GM21423 (cell line): Measurements from ENCODE around the gene CLCNKB.

Experiments used
- ATAC-seq: cut with Tn5 transposase; IDR thresholded peaks from one replicate; pipeline ENCODE4 v1.9.1; 2021; ENCODE audit warnings: mild to moderate bottlenecking, moderate library complexity; ENCODE audit not compliant: unreplicated experiment

Gene CLCNKB

GRCh38 chr1:16091296-16091695 lies 47.7 kb downstream of the CLCNKB start:
- ATAC-seq = no peak

GRCh38 chr1:16092097-16092922 lies 48.7 kb downstream of the CLCNKB start:
- no peak for ATAC-seq

- ATAC-seq = no peak
These were observed 49.4 kb downstream of the CLCNKB start for GRCh38 chr1:16092923-16093511.

- ATAC-seq = no peak
These were observed 50.0 kb downstream of the CLCNKB start for GRCh38 chr1:16093611-16094010.

DNA sequence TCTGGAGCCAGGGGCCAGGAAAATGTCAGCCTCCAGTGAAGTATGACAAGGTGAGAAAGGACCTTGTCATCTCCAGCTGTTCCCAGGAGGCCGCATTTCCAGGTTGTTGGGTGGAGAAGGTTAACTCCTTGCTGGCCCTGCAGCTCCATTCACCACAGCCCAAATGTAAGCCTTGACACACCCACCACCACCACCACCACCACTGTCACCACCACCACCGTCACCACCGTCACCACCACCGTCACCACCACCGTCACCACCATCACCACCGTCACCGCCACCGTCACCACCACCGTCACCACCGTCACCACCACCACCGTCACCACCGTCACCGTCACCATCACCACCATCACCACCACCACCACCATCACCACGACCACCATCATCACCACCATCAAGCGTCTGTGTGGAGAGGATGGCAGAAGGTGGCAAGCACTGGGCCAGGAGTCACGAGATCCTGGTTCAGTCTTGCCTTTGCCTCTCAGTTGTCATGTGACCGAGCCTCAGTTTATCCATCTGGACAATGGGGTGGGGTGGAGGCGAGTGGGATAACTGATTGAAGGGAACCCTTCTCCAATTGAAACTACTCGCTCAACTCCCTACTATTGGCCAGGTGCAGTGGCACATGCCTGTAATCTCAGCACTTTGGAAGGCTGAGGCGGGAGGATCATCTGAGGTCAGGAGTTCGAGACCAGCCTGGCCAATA lies 51.0 kb downstream of the CLCNKB start:
- no peak for ATAC-seq

DNA sequence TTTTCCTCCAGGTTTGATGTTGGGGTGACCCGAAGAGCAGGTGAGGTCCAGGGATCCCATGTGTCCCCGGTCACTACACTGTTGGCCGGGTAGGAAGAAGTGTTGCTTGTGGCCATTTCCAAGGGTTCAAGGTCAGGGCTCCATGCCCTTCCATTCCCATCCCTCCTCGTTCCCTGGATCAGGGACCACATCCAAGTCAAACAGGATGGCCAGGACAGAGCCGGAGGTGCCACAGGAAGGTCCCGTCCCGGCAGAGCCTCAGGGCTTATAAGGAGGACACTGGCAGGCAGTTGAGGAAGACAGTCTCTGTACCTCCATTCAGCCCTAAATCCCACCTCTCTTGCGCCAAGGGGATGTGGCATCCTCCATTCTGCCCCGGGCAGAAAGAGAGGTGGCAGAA lies 51.9 kb downstream of the CLCNKB start:
- no peak for ATAC-seq

DNA sequence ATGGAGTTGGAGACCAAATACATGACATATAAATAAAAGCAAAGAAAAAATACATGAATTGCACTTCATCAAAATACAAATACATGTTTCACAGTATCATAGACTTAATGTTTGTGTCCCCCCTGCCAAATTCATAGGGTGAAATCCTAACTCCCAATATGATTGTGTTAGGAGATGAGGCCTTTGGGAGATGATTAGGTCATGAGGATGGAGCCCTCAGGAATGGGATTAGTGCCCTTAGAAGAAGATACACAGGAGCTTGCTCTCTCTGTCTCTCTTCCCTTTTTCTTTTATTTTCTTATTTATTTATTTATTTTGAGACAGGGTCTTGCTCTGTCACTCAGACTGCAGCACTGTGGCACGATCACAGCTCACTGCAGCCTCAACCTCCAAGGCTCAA lies 55.8 kb downstream of the CLCNKB start:
- ATAC-seq = no peak

- no peak for ATAC-seq
These were observed 58.0 kb downstream of the CLCNKB start for GRCh38 chr1:16101623-16102022.
